PFSK-1 (cell line): ENCODE data around the gene ASCL2.

Experiments
- REST ChIP-seq, 2 experiments: IDR thresholded peaks; 2 replicates each; pipeline versions ENCODE4 v1.6.1 to v1.8.0; 2011 to 2012; ENCODE audit warnings: low read depth in 2 of 2, low read length in 2 of 2, control low read depth in 1 of 2, inconsistent platforms in 1 of 2, mild to moderate bottlenecking in 1 of 2, moderate library complexity in 1 of 2; ENCODE audit not compliant: insufficient read depth in 1 of 2
- TAF1 ChIP-seq: IDR thresholded peaks from 2 replicates; pipeline ENCODE4 v1.6.1; 2012; ENCODE audit warnings: low read length, control low read depth, borderline replicate concordance; ENCODE audit not compliant: insufficient read depth

GRCh38 chr11:2277008-2277346 is 6.6 kb upstream of the ASCL2 start:
- TF ChIP-seq REST (IDR thresholded peaks at IDR 0.05; ENCODE audit: insufficient read depth in 1 of 2, low read depth in 2 of 2, low read length in 2 of 2) (no peak), TAF1 (no peak)
